Measurements from ENCODE around the gene MICAL2.

Gene MICAL2

GRCh38 chr11:12132790-12133145 is 22.4 kb downstream of the MICAL2 start:
- peaks cover 3 to 6% of the 10 kb centered on the region in 2 experiments for H3K4me1 ChIP-seq (ENCODE audit: control insufficient read depth in 1 of 2, insufficient read depth in 2 of 2, low read length in 2 of 2)
- no peak overlapping the region for H3K9ac ChIP-seq (ENCODE audit: low read length)

DNA sequence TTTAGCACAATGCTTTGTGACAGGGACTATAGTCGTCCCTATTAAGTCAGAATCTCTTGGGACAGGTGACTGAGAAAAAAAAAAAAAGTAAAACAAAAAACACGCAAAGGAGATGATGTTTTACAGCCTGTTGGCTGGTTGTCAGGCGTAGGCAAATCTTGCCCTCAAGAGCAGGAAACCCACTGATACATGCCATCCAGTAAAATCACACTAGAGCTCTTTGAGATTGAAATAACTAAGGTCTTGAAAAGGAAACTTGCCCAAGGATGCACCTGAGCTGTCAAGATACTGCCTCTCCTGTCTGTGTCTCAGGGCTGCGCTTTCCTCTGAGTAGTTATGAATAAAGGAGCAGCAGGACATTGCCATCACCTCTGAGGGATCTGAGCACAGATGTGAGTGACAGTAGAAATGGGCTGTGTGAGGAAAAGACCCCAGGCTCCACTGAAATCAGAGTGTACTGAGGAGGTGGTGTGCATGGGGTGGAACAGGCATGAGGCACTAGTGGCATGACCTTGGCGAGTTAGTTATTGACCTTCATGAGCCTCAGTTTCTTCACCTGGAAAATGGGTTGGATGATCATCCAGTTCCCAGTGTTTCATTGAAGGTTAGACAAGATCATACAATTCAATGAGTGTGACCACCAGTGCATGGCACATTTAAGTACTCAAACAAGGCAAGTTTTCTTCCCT is 23.3 kb downstream of the MICAL2 start:
- Histone ChIP-seq H3K79me2 (ENCODE audit: control insufficient read depth, insufficient read depth, low read length, poor library complexity) (no peaks in the 10 kb centered on the region), H3K27me3 (ENCODE audit: insufficient read depth, low read length) (no peaks in the 10 kb centered on the region), H4K8ac (ENCODE audit: low read depth, low read length) (no peak overlapping the region), H3K14ac (ENCODE audit: low read length) (no peak overlapping the region), H3K27ac (ENCODE audit: low read depth, low read length) (no peak overlapping the region), H2BK5ac (ENCODE audit: low read depth, low read length, poor library complexity) (no peak overlapping the region), H3K36me3 (ENCODE audit: control insufficient read depth in 1 of 2, insufficient read depth in 2 of 2, low read length in 2 of 2) (peaks cover 2 to 4% of the 10 kb centered on the region in 2 experiments), H4K12ac (ENCODE audit: low read depth, low read length) (no peak overlapping the region), H3K4ac (ENCODE audit: low read depth, low read length) (no peak overlapping the region), H3K4me3 (ENCODE audit: low read depth, low read length) (no peak overlapping the region), H3K4me2 (ENCODE audit: low read length) (no peak overlapping the region), H3K4me1 (ENCODE audit: control insufficient read depth in 1 of 2, insufficient read depth in 2 of 2, low read length in 2 of 2) (peaks cover 9 to 12% of the 10 kb centered on the region in 2 experiments), H4K91ac (ENCODE audit: low read depth, low read length) (no peak overlapping the region), H2AK5ac (ENCODE audit: low read length) (no peak overlapping the region), H2BK12ac (ENCODE audit: low read length) (no peak overlapping the region), H2AFZ (ENCODE audit: insufficient read depth, low read length, poor library complexity) (no peak overlapping the region), H3K79me1 (ENCODE audit: low read length) (no peaks in the 10 kb centered on the region), H3K9me3 (ENCODE audit: insufficient read depth, low read depth, low read length) (no peaks in the 10 kb centered on the region), H3K18ac (ENCODE audit: low read length) (no peak overlapping the region), H3K9ac (ENCODE audit: low read length) (no peak overlapping the region), H2BK120ac (ENCODE audit: insufficient read depth, low read length, poor library complexity) (no peak overlapping the region), H3K23ac (ENCODE audit: low read length) (no peak overlapping the region)
- no peak for DNase-seq
- WGBS (ENCODE audit: extremely low coverage, insufficient coverage, insufficient read length) = no CpG with 5 or more reads among the region's 5 CpGs

More at GRCh38 chr11:12132790-12133145, 22.4 kb downstream of the MICAL2 start:
- Histone ChIP-seq H3K79me1 (ENCODE audit: low read length) (no peaks in the 10 kb centered on the region), H2BK12ac (ENCODE audit: low read length) (no peak overlapping the region), H3K27me3 (ENCODE audit: insufficient read depth, low read length) (no peaks in the 10 kb centered on the region), H3K4ac (ENCODE audit: low read depth, low read length) (no peak overlapping the region), H3K4me2 (ENCODE audit: low read length) (no peak overlapping the region), H3K4me3 (ENCODE audit: low read depth, low read length) (no peak overlapping the region), H3K36me3 (ENCODE audit: control insufficient read depth in 1 of 2, insufficient read depth in 2 of 2, low read length in 2 of 2) (no peaks in the 10 kb centered on the region), H4K91ac (ENCODE audit: low read depth, low read length) (no peak overlapping the region), H4K12ac (ENCODE audit: low read depth, low read length) (no peak overlapping the region), H2AFZ (ENCODE audit: insufficient read depth, low read length, poor library complexity) (no peak overlapping the region), H3K14ac (ENCODE audit: low read length) (no peak overlapping the region), H2AK5ac (ENCODE audit: low read length) (no peak overlapping the region), H3K79me2 (ENCODE audit: control insufficient read depth, insufficient read depth, low read length, poor library complexity) (no peaks in the 10 kb centered on the region), H4K8ac (ENCODE audit: low read depth, low read length) (no peak overlapping the region), H3K27ac (ENCODE audit: low read depth, low read length) (no peak overlapping the region), H3K23ac (ENCODE audit: low read length) (no peak overlapping the region), H3K18ac (ENCODE audit: low read length) (no peak overlapping the region), H3K9me3 (ENCODE audit: insufficient read depth, low read depth, low read length) (no peaks in the 10 kb centered on the region), H2BK5ac (ENCODE audit: low read depth, low read length, poor library complexity) (no peak overlapping the region), H2BK120ac (ENCODE audit: insufficient read depth, low read length, poor library complexity) (no peak overlapping the region)
- DNase-seq = no peak
- WGBS (ENCODE audit: extremely low coverage, insufficient coverage, insufficient read length) = no CpG with 5 or more reads among the region's 2 CpGs

DNA sequence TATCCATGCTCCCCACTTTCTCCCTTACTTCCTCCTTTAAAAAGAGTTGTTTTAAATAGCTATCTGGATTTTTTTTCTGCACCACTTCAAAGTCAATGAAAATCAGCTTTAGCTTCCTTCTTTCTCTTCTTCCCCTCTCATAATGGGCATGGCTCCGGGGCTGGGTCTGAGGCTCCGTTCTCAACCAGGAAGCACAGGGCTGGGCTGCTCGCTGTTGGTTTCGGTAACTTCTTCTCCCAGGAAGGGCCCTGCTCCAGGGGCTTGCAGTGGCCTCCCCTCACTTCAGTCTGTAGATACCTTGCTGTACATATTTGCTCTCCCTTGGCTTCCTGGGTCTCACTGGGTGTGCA is 23.8 kb downstream of the MICAL2 start:
- Histone ChIP-seq H4K91ac (ENCODE audit: low read depth, low read length) (no peak overlapping the region), H4K12ac (ENCODE audit: low read depth, low read length) (no peak overlapping the region), H3K27me3 (ENCODE audit: insufficient read depth, low read length) (no peaks in the 10 kb centered on the region), H3K14ac (ENCODE audit: low read length) (no peak overlapping the region), H2AK5ac (ENCODE audit: low read length) (no peak overlapping the region), H3K4me1 (ENCODE audit: control insufficient read depth in 1 of 2, insufficient read depth in 2 of 2, low read length in 2 of 2) (peaks cover 10 to 12% of the 10 kb centered on the region in 2 experiments), H3K36me3 (ENCODE audit: control insufficient read depth in 1 of 2, insufficient read depth in 2 of 2, low read length in 2 of 2) (peaks cover 2 to 4% of the 10 kb centered on the region in 2 experiments), H3K9ac (ENCODE audit: low read length) (no peak overlapping the region), H3K4me2 (ENCODE audit: low read length) (no peak overlapping the region), H4K8ac (ENCODE audit: low read depth, low read length) (no peak overlapping the region), H3K79me1 (ENCODE audit: low read length) (no peaks in the 10 kb centered on the region), H3K27ac (ENCODE audit: low read depth, low read length) (no peak overlapping the region), H2BK120ac (ENCODE audit: insufficient read depth, low read length, poor library complexity) (no peak overlapping the region), H2AFZ (ENCODE audit: insufficient read depth, low read length, poor library complexity) (no peak overlapping the region), H3K9me3 (ENCODE audit: insufficient read depth, low read depth, low read length) (no peaks in the 10 kb centered on the region), H3K23ac (ENCODE audit: low read length) (no peak overlapping the region), H2BK5ac (ENCODE audit: low read depth, low read length, poor library complexity) (no peak overlapping the region), H3K18ac (ENCODE audit: low read length) (no peak overlapping the region), H3K79me2 (ENCODE audit: control insufficient read depth, insufficient read depth, low read length, poor library complexity) (no peaks in the 10 kb centered on the region), H3K4me3 (ENCODE audit: low read depth, low read length) (no peak overlapping the region), H3K4ac (ENCODE audit: low read depth, low read length) (no peak overlapping the region), H2BK12ac (ENCODE audit: low read length) (no peak overlapping the region)
- WGBS (ENCODE audit: extremely low coverage, insufficient coverage, insufficient read length) = no CpG with 5 or more reads among the region's 4 CpGs
- DNase-seq = no peak

DNA sequence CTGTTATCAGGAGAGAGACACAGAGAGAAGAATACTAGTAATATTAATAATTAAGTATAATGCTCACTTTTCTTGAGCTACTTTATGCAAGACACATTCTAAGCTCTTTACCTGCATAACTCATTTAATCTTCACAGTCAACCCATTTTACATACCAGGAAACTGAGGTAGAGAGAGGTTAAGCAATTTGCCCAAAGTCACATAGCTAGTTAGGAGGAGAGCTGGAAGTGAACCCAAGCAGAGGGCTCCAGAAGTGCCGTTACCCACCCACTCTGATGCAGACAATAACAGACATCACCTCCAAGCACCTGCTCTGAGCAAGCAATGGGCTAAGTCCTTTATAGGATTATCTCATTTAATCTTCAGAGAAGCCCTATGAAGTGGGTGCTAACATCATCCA is 24.8 kb downstream of the MICAL2 start:
- no CpG with 5 or more reads among the region's 1 CpG for WGBS (ENCODE audit: extremely low coverage, insufficient coverage, insufficient read length)
- Histone ChIP-seq H3K36me3 (ENCODE audit: control insufficient read depth in 1 of 2, insufficient read depth in 2 of 2, low read length in 2 of 2) (peaks cover 2 to 4% of the 10 kb centered on the region in 2 experiments), H3K23ac (ENCODE audit: low read length) (no peak overlapping the region), H3K4me2 (ENCODE audit: low read length) (no peak overlapping the region), H3K27ac (ENCODE audit: low read depth, low read length) (no peak overlapping the region), H4K12ac (ENCODE audit: low read depth, low read length) (no peak overlapping the region), H3K4ac (ENCODE audit: low read depth, low read length) (no peak overlapping the region), H3K9me3 (ENCODE audit: insufficient read depth, low read depth, low read length) (no peaks in the 10 kb centered on the region), H3K27me3 (ENCODE audit: insufficient read depth, low read length) (no peaks in the 10 kb centered on the region), H3K9ac (ENCODE audit: low read length) (no peak overlapping the region), H3K14ac (ENCODE audit: low read length) (no peak overlapping the region), H4K91ac (ENCODE audit: low read depth, low read length) (no peak overlapping the region), H3K4me1 (ENCODE audit: control insufficient read depth in 1 of 2, insufficient read depth in 2 of 2, low read length in 2 of 2) (peaks cover 12 to 16% of the 10 kb centered on the region in 2 experiments), H2AFZ (ENCODE audit: insufficient read depth, low read length, poor library complexity) (no peak overlapping the region), H3K79me2 (ENCODE audit: control insufficient read depth, insufficient read depth, low read length, poor library complexity) (no peaks in the 10 kb centered on the region), H3K79me1 (ENCODE audit: low read length) (no peaks in the 10 kb centered on the region), H4K8ac (ENCODE audit: low read depth, low read length) (no peak overlapping the region), H3K18ac (ENCODE audit: low read length) (no peak overlapping the region), H2BK5ac (ENCODE audit: low read depth, low read length, poor library complexity) (no peak overlapping the region), H2BK120ac (ENCODE audit: insufficient read depth, low read length, poor library complexity) (no peak overlapping the region), H3K4me3 (ENCODE audit: low read depth, low read length) (no peak overlapping the region), H2BK12ac (ENCODE audit: low read length) (no peak overlapping the region), H2AK5ac (ENCODE audit: low read length) (no peak overlapping the region)
- no peak for DNase-seq

Data from trophoblast cell (in vitro differentiated cells and primary cell).